Sigmoid colon (tissue), 4 donors: ENCODE results near the gene PRDM5.

Experiments used
- EP300 ChIP-seq, 4 donors: sonication (generic); formaldehyde crosslinking; IDR thresholded peaks; one replicate each; pipeline ENCODE4 v1.6.1; 2017; ENCODE audit warnings: antibody characterized with exemption in 4 of 4
- POLR2A ChIP-seq, 2 donors: fragments of 450-650 bp; IDR thresholded peaks; one replicate each; pipeline ENCODE4 v1.6.1; 2016; ENCODE audit warnings: antibody characterized with exemption in 2 of 2, mild to moderate bottlenecking in 2 of 2, moderate library complexity in 2 of 2
- POLR2AphosphoS5 ChIP-seq, 4 donors: sonication (generic); formaldehyde crosslinking; IDR thresholded peaks; one replicate each; pipeline ENCODE4 v1.6.1; 2017; ENCODE audit warnings: antibody characterized with exemption in 4 of 4
- TF ChIP-seq, protein P1 (sequence below), 4 experiments: fragments of 450-650 bp in 3 of 4; fragments of 200-600 bp in 1 of 4; IDR thresholded peaks; one replicate each; pipeline ENCODE4 v1.5.1; 2016 to 2019; ENCODE audit warnings: antibody characterized with exemption in 4 of 4, mild to moderate bottlenecking in 3 of 4, moderate library complexity in 2 of 4

GRCh38 chr4:120870279-120870673 lies 52.2 kb downstream of the PRDM5 start:
- TF ChIP-seq, protein P1, sequence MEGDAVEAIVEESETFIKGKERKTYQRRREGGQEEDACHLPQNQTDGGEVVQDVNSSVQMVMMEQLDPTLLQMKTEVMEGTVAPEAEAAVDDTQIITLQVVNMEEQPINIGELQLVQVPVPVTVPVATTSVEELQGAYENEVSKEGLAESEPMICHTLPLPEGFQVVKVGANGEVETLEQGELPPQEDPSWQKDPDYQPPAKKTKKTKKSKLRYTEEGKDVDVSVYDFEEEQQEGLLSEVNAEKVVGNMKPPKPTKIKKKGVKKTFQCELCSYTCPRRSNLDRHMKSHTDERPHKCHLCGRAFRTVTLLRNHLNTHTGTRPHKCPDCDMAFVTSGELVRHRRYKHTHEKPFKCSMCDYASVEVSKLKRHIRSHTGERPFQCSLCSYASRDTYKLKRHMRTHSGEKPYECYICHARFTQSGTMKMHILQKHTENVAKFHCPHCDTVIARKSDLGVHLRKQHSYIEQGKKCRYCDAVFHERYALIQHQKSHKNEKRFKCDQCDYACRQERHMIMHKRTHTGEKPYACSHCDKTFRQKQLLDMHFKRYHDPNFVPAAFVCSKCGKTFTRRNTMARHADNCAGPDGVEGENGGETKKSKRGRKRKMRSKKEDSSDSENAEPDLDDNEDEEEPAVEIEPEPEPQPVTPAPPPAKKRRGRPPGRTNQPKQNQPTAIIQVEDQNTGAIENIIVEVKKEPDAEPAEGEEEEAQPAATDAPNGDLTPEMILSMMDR (IDR thresholded peaks at IDR 0.05): no peak
- no peak for TF ChIP-seq POLR2AphosphoS5 (IDR thresholded peaks at IDR 0.05)
- no peak for TF ChIP-seq POLR2A (IDR thresholded peaks at IDR 0.05)
- no peak for TF ChIP-seq EP300 (IDR thresholded peaks at IDR 0.05)
